GM19438 (cell line): ENCODE measurements around the gene PIP5K1A.

Experiments used
- ATAC-seq: cut with Tn5 transposase; IDR thresholded peaks from one replicate; pipeline ENCODE4 v1.9.1; 2021; ENCODE audit warnings: low read depth; ENCODE audit not compliant: unreplicated experiment

The PIP5K1A gene

DNA sequence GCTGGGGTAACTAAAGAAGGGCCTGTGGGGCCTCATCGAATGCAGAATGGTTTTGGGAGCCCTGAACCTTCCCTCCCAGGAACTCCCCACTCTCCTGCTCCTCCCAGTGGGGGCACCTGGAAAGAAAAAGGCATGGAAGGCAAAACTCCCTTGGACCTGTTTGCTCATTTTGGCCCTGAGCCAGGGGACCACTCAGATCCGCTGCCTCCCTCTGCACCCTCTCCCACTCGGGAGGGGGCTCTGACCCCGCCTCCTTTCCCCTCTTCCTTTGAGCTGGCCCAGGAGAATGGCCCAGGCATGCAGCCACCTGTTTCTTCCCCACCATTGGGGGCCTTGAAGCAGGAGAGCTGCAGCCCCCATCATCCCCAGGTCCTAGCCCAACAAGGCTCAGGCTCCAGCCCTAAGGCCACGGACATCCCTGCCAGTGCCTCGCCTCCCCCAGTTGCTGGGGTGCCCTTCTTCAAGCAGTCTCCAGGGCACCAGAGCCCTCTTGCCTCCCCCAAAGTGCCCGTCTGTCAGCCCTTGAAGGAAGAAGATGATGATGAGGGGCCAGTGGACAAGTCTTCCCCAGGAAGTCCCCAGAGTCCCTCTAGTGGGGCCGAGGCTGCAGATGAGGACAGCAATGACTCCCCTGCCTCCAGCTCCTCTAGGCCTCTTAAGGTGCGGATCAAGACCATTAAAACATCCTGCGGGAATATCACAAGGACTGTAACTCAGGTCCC, 88.4 kb downstream of the PIP5K1A start:
- ATAC-seq, result no peak

DNA sequence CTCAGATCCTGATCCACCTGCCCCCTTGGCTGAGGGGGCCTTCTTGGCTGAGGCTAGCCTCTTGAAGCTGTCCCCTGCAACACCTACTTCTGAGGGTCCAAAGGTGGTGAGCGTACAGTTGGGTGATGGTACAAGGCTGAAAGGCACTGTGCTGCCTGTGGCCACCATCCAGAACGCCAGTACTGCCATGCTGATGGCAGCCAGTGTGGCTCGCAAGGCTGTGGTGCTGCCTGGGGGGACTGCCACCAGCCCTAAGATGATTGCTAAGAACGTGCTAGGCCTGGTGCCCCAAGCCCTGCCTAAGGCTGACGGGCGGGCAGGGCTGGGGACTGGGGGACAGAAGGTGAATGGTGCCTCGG, 89.0 kb downstream of the PIP5K1A start:
- ATAC-seq, result no peak

DNA sequence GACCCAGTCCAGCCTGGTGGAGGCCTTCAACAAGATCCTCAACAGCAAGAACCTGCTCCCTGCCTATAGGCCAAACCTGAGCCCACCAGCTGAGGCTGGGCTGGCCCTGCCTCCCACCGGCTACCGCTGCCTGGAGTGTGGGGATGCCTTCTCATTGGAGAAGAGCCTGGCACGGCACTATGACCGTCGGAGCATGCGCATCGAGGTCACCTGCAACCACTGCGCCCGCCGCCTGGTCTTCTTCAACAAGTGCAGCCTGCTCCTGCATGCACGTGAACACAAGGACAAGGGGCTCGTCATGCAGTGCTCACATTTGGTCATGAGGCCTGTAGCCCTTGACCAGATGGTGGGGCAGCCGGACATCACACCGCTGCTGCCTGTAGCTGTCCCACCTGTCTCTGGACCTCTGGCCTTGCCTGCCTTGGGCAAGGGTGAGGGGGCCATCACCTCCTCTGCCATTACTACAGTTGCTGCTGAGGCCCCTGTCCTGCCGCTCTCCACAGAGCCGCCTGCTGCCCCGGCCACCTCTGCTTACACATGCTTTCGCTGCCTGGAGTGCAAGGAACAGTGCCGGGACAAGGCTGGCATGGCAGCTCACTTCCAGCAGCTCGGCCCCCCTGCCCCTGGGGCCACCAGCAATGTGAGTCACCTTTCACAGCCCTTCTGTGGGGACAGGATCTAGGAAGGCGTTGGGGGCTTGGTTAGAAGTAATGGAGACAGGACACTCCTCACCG, 89.6 kb downstream of the PIP5K1A start:
- ATAC-seq, result no peak

DNA sequence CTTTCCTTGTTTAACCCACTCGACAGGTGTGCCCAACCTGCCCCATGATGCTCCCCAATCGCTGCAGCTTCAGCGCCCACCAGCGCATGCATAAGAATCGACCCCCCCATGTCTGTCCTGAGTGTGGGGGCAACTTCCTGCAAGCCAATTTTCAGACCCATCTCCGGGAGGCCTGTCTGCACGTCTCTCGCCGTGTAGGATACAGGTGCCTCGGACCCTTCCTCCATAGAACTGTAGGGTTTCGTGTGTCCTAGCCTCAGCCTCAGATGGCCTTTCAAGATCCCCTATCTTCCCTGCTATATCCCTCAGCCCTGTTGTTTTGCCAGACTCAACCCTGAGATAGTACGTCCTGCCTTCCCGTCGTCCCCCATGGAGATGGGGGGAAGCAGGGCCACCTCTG, 90.2 kb downstream of the PIP5K1A start:
- no peak for ATAC-seq

DNA sequence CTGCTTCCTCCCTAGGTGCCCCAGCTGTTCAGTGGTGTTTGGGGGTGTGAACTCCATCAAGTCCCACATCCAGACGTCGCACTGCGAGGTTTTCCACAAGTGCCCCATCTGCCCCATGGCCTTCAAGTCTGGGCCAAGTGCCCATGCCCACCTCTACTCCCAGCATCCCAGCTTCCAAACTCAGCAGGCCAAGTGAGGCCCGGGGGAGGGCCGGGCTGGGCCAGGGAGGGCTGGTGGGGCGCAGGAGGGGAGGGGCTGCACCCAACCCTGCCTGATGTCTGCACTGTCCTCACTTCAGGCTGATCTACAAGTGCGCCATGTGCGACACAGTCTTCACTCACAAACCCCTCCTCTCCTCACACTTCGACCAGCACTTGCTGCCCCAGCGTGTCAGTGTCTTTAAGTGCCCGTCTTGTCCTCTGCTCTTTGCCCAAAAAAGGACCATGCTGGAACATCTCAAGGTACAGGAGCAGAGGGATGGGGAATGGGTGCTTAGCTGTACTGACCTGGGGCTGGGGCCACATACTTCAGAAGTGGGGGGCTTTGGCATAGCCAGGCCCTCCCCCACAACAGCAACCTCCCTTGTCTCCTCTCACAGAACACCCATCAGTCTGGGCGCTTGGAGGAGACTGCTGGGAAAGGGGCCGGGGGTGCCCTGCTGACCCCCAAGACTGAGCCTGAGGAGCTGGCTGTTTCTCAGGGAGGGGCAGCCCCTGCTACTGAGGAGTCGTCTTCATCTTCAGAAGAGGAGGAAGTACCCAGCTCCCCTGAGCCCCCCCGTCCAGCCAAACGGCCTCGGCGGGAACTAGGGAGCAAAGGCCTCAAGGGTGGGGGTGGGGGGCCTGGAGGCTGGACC, 91.0 kb downstream of the PIP5K1A start:
- no peak for ATAC-seq

DNA sequence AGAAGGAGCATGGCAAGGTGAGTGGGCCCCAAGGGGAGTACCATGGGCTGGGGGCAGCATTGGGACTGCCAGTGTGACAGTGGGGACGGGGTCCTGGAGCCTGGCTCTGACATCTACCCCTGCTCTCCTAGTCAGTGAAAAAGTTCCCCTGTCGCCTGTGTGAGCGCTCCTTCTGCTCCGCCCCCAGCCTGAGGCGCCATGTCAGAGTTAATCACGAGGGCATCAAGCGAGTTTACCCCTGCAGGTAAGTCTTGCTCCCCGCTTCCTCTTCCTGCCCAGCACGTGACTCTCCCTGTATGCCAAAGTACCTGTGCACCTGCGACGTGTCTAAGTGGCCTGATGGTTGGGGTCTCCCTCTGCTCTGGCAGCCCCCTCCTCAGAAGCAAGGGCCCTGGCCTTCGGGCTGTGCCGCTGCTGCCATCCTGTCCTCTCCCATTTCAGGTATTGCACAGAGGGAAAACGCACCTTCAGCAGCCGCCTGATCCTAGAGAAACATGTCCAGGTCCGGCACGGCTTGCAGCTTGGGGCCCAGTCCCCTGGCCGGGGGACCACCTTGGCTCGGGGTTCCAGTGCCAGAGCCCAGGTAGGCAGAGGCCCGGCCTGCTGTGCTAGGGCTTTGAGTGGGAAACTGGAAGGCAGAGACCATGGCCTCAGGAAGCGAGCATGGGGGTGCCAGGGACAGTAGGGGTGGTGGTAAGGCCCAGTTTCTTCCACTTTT, 91.8 kb downstream of the PIP5K1A start:
- ATAC-seq, result no peak

DNA sequence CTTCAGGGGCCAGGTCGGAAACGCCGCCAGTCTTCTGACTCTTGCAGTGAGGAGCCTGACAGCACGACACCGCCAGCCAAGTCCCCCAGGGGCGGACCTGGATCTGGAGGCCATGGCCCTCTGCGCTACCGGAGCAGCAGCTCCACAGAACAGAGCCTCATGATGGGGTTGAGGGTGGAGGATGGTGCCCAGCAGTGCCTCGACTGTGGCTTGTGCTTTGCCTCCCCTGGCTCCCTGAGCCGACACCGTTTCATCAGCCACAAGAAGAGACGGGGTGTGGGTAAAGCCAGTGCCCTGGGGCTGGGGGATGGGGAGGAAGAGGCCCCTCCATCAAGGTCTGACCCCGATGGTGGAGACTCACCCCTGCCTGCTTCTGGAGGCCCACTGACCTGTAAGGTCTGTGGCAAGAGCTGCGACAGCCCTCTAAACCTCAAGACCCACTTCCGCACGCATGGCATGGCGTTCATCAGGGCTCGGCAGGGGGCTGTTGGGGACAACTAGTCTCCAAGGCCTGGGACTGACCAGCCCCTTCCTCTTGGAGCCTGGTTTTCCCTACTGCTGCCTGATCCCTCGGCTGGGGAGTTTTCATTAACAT, 92.5 kb downstream of the PIP5K1A start:
- ATAC-seq, result no peak

DNA sequence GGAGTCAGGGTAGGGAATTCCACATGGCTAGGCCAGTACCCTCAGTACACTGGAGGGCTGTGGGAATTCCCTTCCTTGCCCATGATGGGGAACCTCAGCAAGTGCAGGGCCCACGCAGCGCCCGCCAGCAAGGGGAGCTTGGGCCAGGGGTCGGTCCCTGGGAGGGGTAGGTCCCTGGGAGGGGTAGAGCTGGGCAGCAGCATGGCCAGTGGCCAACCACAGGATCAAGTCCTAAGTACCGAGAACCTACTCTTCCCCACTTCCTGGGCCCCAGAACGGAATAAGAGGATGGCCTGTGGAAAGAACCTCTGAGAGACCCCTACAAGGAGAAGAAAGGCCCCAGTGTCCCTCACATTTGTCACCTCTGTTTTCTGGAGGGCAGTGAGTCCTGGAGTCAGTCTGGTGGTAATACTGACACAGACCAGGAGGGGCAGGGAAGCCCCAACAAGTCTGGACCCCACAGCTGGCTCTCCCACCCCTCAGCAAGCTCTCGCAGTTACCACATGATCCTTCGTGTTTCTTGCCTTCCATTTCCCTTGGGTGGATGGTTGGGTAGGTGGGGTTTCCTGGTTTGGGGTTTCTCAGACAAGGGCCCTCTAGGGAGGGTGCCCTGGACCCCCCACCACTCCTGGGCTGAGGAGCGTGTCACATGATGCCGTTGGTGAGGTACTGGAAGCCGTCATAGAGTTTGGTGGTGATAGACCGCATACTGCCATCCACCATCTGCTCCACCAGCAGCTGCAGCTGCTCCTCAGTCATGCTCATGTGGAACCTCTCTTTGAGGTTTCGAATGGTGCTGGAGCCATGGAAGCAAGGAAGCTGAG, 94.1 kb downstream of the PIP5K1A start:
- no peak for ATAC-seq

DNA sequence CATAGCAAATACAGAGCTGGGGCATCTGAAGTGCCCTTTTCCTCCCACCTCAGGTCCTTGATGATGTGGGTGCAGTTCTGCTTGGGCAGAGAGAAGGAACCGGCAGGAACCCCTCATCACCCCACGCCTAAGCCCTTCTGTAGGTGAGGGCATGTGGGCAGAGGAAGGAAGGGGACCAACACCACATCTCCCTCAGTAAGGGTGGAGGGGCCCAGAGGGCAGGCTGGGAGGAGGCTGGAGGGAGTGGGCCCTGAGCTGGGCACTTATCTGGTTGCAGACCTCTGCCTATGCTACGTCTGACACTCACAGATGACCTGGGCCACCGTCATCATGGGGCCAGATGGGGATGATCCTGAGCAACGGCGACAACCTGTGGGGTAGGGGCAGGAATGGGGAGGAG, 94.7 kb downstream of the PIP5K1A start:
- ATAC-seq, result no peak

DNA sequence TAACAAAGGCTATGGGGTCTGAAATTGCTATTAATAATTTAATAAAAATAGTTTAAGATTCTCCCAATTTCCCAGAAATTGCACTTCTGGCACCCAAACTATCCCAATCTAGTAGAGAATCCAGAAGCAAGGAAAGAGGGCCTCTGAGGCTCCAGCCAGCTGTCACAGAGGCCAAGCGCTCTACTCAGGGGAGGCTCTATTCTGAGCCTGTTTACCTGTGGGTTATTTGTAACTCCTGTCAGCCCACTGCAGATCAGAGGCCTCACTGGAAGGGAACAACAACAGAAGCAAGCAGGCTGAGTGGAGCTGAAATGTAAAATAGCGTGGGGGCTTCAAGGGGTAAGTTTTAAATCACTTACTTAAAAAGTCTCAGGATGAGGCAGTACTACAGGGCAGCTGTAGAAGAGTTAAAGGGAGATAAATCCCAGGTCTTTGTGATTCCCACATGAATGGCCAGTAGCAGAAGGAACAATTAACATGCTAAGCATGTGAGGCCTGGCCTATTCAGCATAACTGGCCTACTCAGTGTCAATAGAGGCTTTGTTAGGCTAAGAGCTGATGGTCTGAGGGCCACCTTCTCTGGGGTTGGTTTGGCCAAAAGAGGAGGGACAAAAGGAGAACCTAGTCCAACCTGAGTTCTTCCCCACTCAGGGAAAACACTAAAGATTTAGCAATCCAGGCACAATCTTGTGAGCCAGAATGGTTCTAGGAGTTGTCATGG, 96.5 kb downstream of the PIP5K1A start:
- ATAC-seq, result no peak
